PC-9 (cell line): Measurements from ENCODE around the gene XRCC4. TPM values are rescaled to one million over a fixed set of nuclear protein-coding genes. Genes with fewer than 3 reads are reported as not detected.

ENCODE experiments used
- BruUV-seq: library from RNA; stranded (reverse); fragments of 400-500 nt; replicated peaks from 2 replicates; lab custom pipeline; 2021; lab: Mats Ljungman, UMichigan
- CTCF ChIA-PET: fragments of 300-600 bp; sonication (Branson Sonifier 250); formaldehyde crosslinking; loops from one replicate; lab custom pipeline; 2022; ENCODE audit warnings: antibody characterized with exemption; lab: Charles Lee
- POLR2A ChIA-PET: fragments of 300-600 bp; sonication (Branson Sonifier 250); formaldehyde crosslinking; loops from one replicate; lab custom pipeline; 2022; ENCODE audit warnings: antibody characterized with exemption; ENCODE audit not compliant: unreplicated experiment; lab: Charles Lee
- DNase-seq, 2 experiments: peaks; one replicate each; pipeline versions ENCODE4 v3.0.0 to v3.0.0-alpha.2; 2015 to 2022; ENCODE audit warnings: mixed read lengths in 1 of 2
- H2AFZ ChIP-seq: fragments of 200-600 bp; sonication (generic); 2 replicates; pipeline ENCODE4 v1.8.1; 2017; ENCODE audit warnings: antibody characterized with exemption
- H3F3A ChIP-seq: fragments of 200-600 bp; sonication (generic); 2 replicates; pipeline ENCODE4 v1.8.1; 2017; ENCODE audit warnings: antibody characterized with exemption, mild to moderate bottlenecking, low read depth; ENCODE audit not compliant: insufficient read depth
- H3K27ac ChIP-seq: fragments of 200-600 bp; sonication (generic); 2 replicates; pipeline ENCODE4 v1.6.1; 2016; ENCODE audit warnings: mixed run types
- H3K27me3 ChIP-seq: fragments of 200-600 bp; sonication (generic); 2 replicates; pipeline ENCODE4 v1.6.1; 2016; ENCODE audit warnings: low read depth, mixed run types; ENCODE audit not compliant: insufficient read depth
- H3K36me3 ChIP-seq: fragments of 200-600 bp; sonication (generic); 2 replicates; pipeline ENCODE4 v1.6.1; 2016; ENCODE audit warnings: low read depth, mixed run types
- H3K4me1 ChIP-seq: fragments of 200-600 bp; sonication (generic); replicated peaks from 2 replicates; pipeline ENCODE4 v1.6.1; 2016; ENCODE audit warnings: mixed run types; ENCODE audit not compliant: insufficient read depth
- H3K4me2 ChIP-seq: fragments of 200-600 bp; sonication (generic); 2 replicates; pipeline ENCODE4 v1.6.1; 2017; ENCODE audit warnings: mixed run types
- H3K4me3 ChIP-seq: fragments of 200-600 bp; sonication (generic); 2 replicates; pipeline ENCODE4 v1.6.1; 2016; ENCODE audit warnings: mixed run types
- H3K79me2 ChIP-seq: fragments of 200-600 bp; sonication (generic); 2 replicates; pipeline ENCODE4 v1.6.1; 2017; ENCODE audit warnings: low read depth, mixed run types
- H3K9me2 ChIP-seq: fragments of 200-600 bp; sonication (generic); 2 replicates; pipeline ENCODE4 v1.8.1; 2017; ENCODE audit warnings: mild to moderate bottlenecking; ENCODE audit not compliant: insufficient read depth
- H3K9me3 ChIP-seq: fragments of 200-600 bp; sonication (generic); 2 replicates; pipeline ENCODE4 v1.8.1; 2016; ENCODE audit warnings: low read depth; ENCODE audit not compliant: insufficient read depth
- H4K20me1 ChIP-seq: fragments of 200-600 bp; sonication (generic); 2 replicates; pipeline ENCODE4 v1.8.1; 2017; ENCODE audit not compliant: insufficient read depth
- CTCF ChIP-seq: fragments of 200-600 bp; sonication (generic); conservative IDR thresholded peaks from 2 replicates; pipeline ENCODE4 v1.6.1; 2017; ENCODE audit warnings: mixed run types, antibody characterized with exemption, mild to moderate bottlenecking, moderate library complexity
- EZH2 ChIP-seq: fragments of 200-600 bp; sonication (generic); IDR thresholded peaks from 2 replicates; pipeline ENCODE4 v1.8.0; 2017; ENCODE audit warnings: antibody characterized with exemption, low read depth
- intact Hi-C: fragments of 100-400 bp; cut with micrococcal nuclease; formaldehyde crosslinking; loops from one replicate; pipeline ENCODE4 v1.10.0; 2022; ENCODE audit not compliant: unreplicated experiment
- total RNA-seq: library from RNA; stranded (reverse); gene quantifications from 2 replicates; pipeline ENCODE4 v1.2.3, GENCODE V29; 2021

Gene XRCC4
- total RNA-seq, 1 experiment from 2014 or later, result 12.2 TPM

GRCh38 chr5:83049370-83049885 lies 27.9 kb upstream of the XRCC4 start:
- no peaks in the 10 kb centered on the region for H3K9me3 ChIP-seq
- H3K36me3 ChIP-seq, result no peaks in the 10 kb centered on the region
- H3K27me3 ChIP-seq, result no peaks in the 10 kb centered on the region
- ChIA-PET CTCF (no interaction called here), POLR2A (no interaction called here)
- no peaks in the 10 kb centered on the region for H3F3A ChIP-seq
- H3K9me2 ChIP-seq, result no peaks in the 10 kb centered on the region
- H3K79me2 ChIP-seq, result no peaks in the 10 kb centered on the region
- no peak overlapping the region for H3K4me3 ChIP-seq
- no peak overlapping the region for H2AFZ ChIP-seq
- H3K27ac ChIP-seq, result no peak overlapping the region
- intact Hi-C loops, result no loop called here
- no peak overlapping the region for H3K4me2 ChIP-seq
- no peak for TF ChIP-seq CTCF
- DNase-seq, result no peak
- H3K4me1 ChIP-seq, result no peaks in the 10 kb centered on the region
- no TSS peak for BruUV-seq
- H4K20me1 ChIP-seq, result no peaks in the 10 kb centered on the region

DNA sequence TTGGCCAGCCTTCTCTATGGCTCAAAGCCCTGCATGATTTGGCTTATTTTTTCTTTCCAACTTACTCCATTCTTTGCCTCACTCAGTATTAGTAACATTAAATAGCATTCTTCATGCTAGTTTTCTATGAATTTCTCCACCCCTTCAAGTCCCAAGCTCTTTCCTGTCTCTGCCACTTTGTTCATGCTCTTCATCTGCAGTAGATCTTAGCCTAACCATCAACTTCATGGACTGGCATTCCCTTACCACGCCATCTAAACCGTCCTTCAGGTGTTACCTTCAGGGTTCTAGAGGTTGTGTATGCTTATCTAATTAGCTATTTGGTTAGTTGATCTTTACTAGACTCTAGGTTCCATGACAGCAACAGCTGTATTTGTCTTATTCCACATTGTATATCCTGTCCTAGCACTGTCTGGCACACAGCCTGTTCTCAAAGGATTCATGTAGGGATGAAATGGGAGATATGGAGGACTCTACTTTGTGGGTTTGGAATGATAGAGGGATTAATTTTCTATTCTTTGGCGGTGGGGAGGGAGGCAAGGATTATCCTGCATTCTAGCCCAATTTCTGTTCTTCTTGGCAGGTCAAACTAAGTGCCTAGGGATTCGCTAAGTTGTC lies 26.5 kb upstream of the XRCC4 start:
- H3K27ac ChIP-seq, result no peak overlapping the region
- no peaks in the 10 kb centered on the region for H4K20me1 ChIP-seq
- no peaks in the 10 kb centered on the region for H3K27me3 ChIP-seq
- no peak overlapping the region for H3K4me3 ChIP-seq
- H3K36me3 ChIP-seq, result peaks cover 4% of the 10 kb centered on the region; the same call in 1 of the 2 replicates
- POLR2A ChIA-PET, result no interaction called here
- CTCF ChIA-PET, result no interaction called here
- H3K9me3 ChIP-seq, result no peaks in the 10 kb centered on the region
- no peak for TF ChIP-seq EZH2
- no peak for TF ChIP-seq CTCF
- H3K9me2 ChIP-seq, result no peaks in the 10 kb centered on the region
- intact Hi-C loops, result no loop called here
- no peaks in the 10 kb centered on the region for H3K4me1 ChIP-seq
- H3K79me2 ChIP-seq, result no peaks in the 10 kb centered on the region
- no TSS peak for BruUV-seq
- H2AFZ ChIP-seq, result no peak overlapping the region
- H3F3A ChIP-seq, result no peaks in the 10 kb centered on the region
- no peak overlapping the region for H3K4me2 ChIP-seq
- DNase-seq, result no peak

GRCh38 chr5:83055166-83055565 lies 22.2 kb upstream of the XRCC4 start:
- no peak overlapping the region for H3K27ac ChIP-seq
- H3K9me2 ChIP-seq, result no peaks in the 10 kb centered on the region
- H3K36me3 ChIP-seq, result peaks cover 19% of the 10 kb centered on the region
- H3K9me3 ChIP-seq, result no peaks in the 10 kb centered on the region
- no peaks in the 10 kb centered on the region for H3K79me2 ChIP-seq
- no peak for DNase-seq
- no TSS peak for BruUV-seq
- H3F3A ChIP-seq, result no peaks in the 10 kb centered on the region
- ChIA-PET CTCF (no interaction called here), POLR2A (no interaction called here)
- H3K27me3 ChIP-seq, result no peaks in the 10 kb centered on the region
- H4K20me1 ChIP-seq, result no peaks in the 10 kb centered on the region
- H3K4me1 ChIP-seq, result no peaks in the 10 kb centered on the region
- intact Hi-C loops, result no loop called here
- H3K4me3 ChIP-seq, result no peak overlapping the region
- TF ChIP-seq EZH2 (no peak), CTCF (no peak)
- H2AFZ ChIP-seq, result no peak overlapping the region
- no peak overlapping the region for H3K4me2 ChIP-seq
